ENCODE data around the gene BABAM2. TPM values are rescaled to one million over a fixed set of nuclear protein-coding genes. Genes with fewer than 3 reads are reported as not detected.

BABAM2 gene
- total RNA-seq, 1 experiment from 2014 or later = 27.1 TPM

- H2BK5ac ChIP-seq (ENCODE audit: insufficient read length, low read length) = no peak overlapping the region
- Mint-ChIP-seq H3K4me1 (peaks cover 12 to 16% of the 10 kb centered on the region in 2 experiments), H3K27me3 (ENCODE audit: low read depth) (peaks cover 5% of the 10 kb centered on the region; the same call in 1 of the 2 replicates), H3K27ac (peak overlapping the region in 1 of 3 experiments; percentile 25; a peak in 1 of 7 replicates), H3K4me3 (no peak overlapping the region; a peak in 1 of 5 replicates), H3K9me3 (peaks cover 0 to 5% of the 10 kb centered on the region in 2 experiments; a peak in 1 of 5 replicates), H3K36me3 (ENCODE audit: insufficient read depth in 1 of 3, low read depth in 3 of 3) (peaks cover 0 to 4% (median 0%) of the 10 kb centered on the region in 3 experiments; a peak in 2 of 7 replicates)
- no peak for DNase-seq
- H3K79me2 ChIP-seq (ENCODE audit: insufficient read depth, low read length) = no peaks in the 10 kb centered on the region
- H3K14ac ChIP-seq (ENCODE audit: insufficient read depth, low read length) = no peak overlapping the region
- no peak overlapping the region for H3T11ph ChIP-seq (ENCODE audit: low read length)
- no peak overlapping the region for H2AK5ac ChIP-seq (ENCODE audit: insufficient read length, low read length)
- no peak overlapping the region for H2AFZ ChIP-seq (ENCODE audit: low read length)
- no peak overlapping the region for H2BK15ac ChIP-seq (ENCODE audit: low read depth, low read length)
- no peak overlapping the region for H3K23ac ChIP-seq (ENCODE audit: insufficient read length, low read depth, low read length)
- H3K4me2 ChIP-seq (ENCODE audit: insufficient read depth, insufficient read length, low read length) = no peak overlapping the region
- H3K18ac ChIP-seq (ENCODE audit: insufficient read length, low read depth, low read length) = no peak overlapping the region
- no peaks in the 10 kb centered on the region for H3K4me1 ChIP-seq (ENCODE audit: insufficient read depth, low read length)
- no peak overlapping the region for H3K4ac ChIP-seq (ENCODE audit: low read depth, low read length)
- H2BK12ac ChIP-seq (ENCODE audit: insufficient read length, low read depth, low read length) = no peak overlapping the region
- H4K91ac ChIP-seq (ENCODE audit: insufficient read length, low read depth, low read length) = no peak overlapping the region
- H3K9me3 ChIP-seq (ENCODE audit: control insufficient read depth, low read depth, low read length) = no peaks in the 10 kb centered on the region
- no peak overlapping the region for H3K27ac ChIP-seq (ENCODE audit: insufficient read length, low read depth, low read length)
- no peak overlapping the region for H3K56ac ChIP-seq (ENCODE audit: insufficient read length, low read depth, low read length)
- no peaks in the 10 kb centered on the region for H3K79me1 ChIP-seq (ENCODE audit: insufficient read depth, low read depth, low read length, poor library complexity, severe bottlenecking)
- no peak overlapping the region for H4K5ac ChIP-seq (ENCODE audit: insufficient read length, low read depth, low read length)
- no peaks in the 10 kb centered on the region for H4K20me1 ChIP-seq (ENCODE audit: control insufficient read depth, insufficient read depth, insufficient read length)
- no peak overlapping the region for H2BK20ac ChIP-seq (ENCODE audit: low read depth, low read length, poor library complexity, severe bottlenecking)
- H4K8ac ChIP-seq (replicated peaks; ENCODE audit: insufficient read length, low read depth, low read length) = no peak overlapping the region
- no peak for TF ChIP-seq CTCF (conservative IDR thresholded peaks at IDR 0.05)
- no peak overlapping the region for H3K9ac ChIP-seq (ENCODE audit: extremely low read depth, insufficient read length, low read length)
- no peaks in the 10 kb centered on the region; the same call in 1 of the 2 replicates for H3K27me3 ChIP-seq (ENCODE audit: insufficient read depth, low read length)
- no CpG with 5 or more reads among the region's 5 CpGs for WGBS (ENCODE audit: extremely low coverage, insufficient read length, low lambda C conversion rate)
- no peak overlapping the region for H2BK120ac ChIP-seq (ENCODE audit: low read depth, low read length, poor library complexity, severe bottlenecking)
- no peaks in the 10 kb centered on the region for H3K23me2 ChIP-seq (ENCODE audit: insufficient read length, low read depth, low read length, poor library complexity, severe bottlenecking)
Observed at GRCh38 chr2:27946530-27947060, 56.1 kb downstream of the BABAM2 start.

All from H9 (cell line).